Keratinocyte (primary cell): ENCODE data around the gene BTBD1. TPM values are rescaled to one million over a fixed set of nuclear protein-coding genes. Genes with fewer than 3 reads are reported as not detected.

ENCODE experiments used
- DNase-seq: peaks from one replicate; pipeline ENCODE4 v3.0.0-alpha.2; 2011; ENCODE audit warnings: low read depth, missing footprints, low spot score
- FAIRE-seq: peaks from 2 replicates; lab custom pipeline; 2011; peaks lifted over from hg19 to GRCh38; lab: Jason Lieb, UNC
- H2AFZ ChIP-seq: 2 replicates; pipeline ENCODE4 v1.6.0; 2012; ENCODE audit warnings: low read length, control low read depth, inconsistent platforms; ENCODE audit not compliant: control insufficient read depth
- H3K27ac ChIP-seq: 2 replicates; pipeline ENCODE4 v1.5.1; 2011; ENCODE audit warnings: low read length; ENCODE audit not compliant: control insufficient read depth, insufficient read depth
- H3K27me3 ChIP-seq: 3 replicates; pipeline ENCODE4 v1.6.0; 2011; ENCODE audit warnings: low read length; ENCODE audit not compliant: control insufficient read depth, insufficient read depth; ENCODE audit errors: extremely low read depth
- H3K36me3 ChIP-seq, 2 experiments: 2 replicates in 1 of 2; 3 replicates in 1 of 2; pipeline ENCODE4 v1.5.1; 2011; ENCODE audit warnings: low read length in 2 of 2, mild to moderate bottlenecking in 1 of 2; ENCODE audit not compliant: control insufficient read depth in 2 of 2, insufficient read depth in 2 of 2; ENCODE audit errors: extremely low read depth in 1 of 2
- H3K4me1 ChIP-seq: 3 replicates; pipeline ENCODE4 v1.5.1; 2011; ENCODE audit warnings: low read length; ENCODE audit not compliant: control insufficient read depth, insufficient read depth; ENCODE audit errors: extremely low read depth
- H3K4me2 ChIP-seq: 3 replicates; pipeline ENCODE4 v1.6.0; 2011; ENCODE audit warnings: low read depth, low read length; ENCODE audit not compliant: control insufficient read depth, insufficient read depth; ENCODE audit errors: extremely low read depth
- H3K4me3 ChIP-seq, 3 experiments: fragments of 200-600 bp in 1 of 3; sonication (generic) in 1 of 3; 2 replicates in 2 of 3; 3 replicates in 1 of 3; pipeline ENCODE4 v1.5.1; 2011 to 2016; ENCODE audit warnings: low read length in 3 of 3, mild to moderate bottlenecking in 3 of 3, control low read depth in 2 of 3, inconsistent platforms in 1 of 3, low read depth in 1 of 3, mixed read lengths in 1 of 3, mixed run types in 1 of 3, moderate library complexity in 1 of 3; ENCODE audit not compliant: control insufficient read depth in 2 of 3, insufficient read depth in 2 of 3; ENCODE audit errors: extremely low read depth in 1 of 3
- H3K79me2 ChIP-seq: 2 replicates; pipeline ENCODE4 v1.6.0; 2012; ENCODE audit warnings: low read length; ENCODE audit not compliant: control insufficient read depth, insufficient read depth
- H3K9ac ChIP-seq: 3 replicates; pipeline ENCODE4 v1.6.0; 2011; ENCODE audit warnings: low read length; ENCODE audit not compliant: control insufficient read depth, insufficient read depth; ENCODE audit errors: extremely low read depth
- H3K9me1 ChIP-seq: 3 replicates; pipeline ENCODE4 v1.6.0; 2011; ENCODE audit warnings: low read length; ENCODE audit not compliant: control insufficient read depth, insufficient read depth; ENCODE audit errors: extremely low read depth
- H3K9me3 ChIP-seq: 2 replicates; pipeline ENCODE4 v1.5.1; 2012; ENCODE audit warnings: low read depth, low read length; ENCODE audit not compliant: control insufficient read depth
- H4K20me1 ChIP-seq: 3 replicates; pipeline ENCODE4 v1.6.0; 2011; ENCODE audit warnings: low read length; ENCODE audit not compliant: control insufficient read depth, insufficient read depth; ENCODE audit errors: extremely low read depth
- EZH2 ChIP-seq: IDR thresholded peaks from one replicate; pipeline ENCODE4 v1.6.1; 2012; ENCODE audit warnings: inconsistent platforms, mild to moderate bottlenecking, low read length, moderate library complexity
- dilution Hi-C: fragments of 300-500 bp; cut with MboI; formaldehyde crosslinking; loops from one replicate; pipeline ENCODE4 v1.7.0; 2020; ENCODE audit warnings: low sequenced_read_pairs; ENCODE audit not compliant: extremely low pct_ligation_motif_present
- polyA plus RNA-seq, 5 experiments: library from polyadenylated mRNA; depleted of rRNA in 3 of 5; stranded (reverse) in 3 of 5; stranded (forward) in 1 of 5; unstranded in 1 of 5; fragments of >200 nt; gene quantifications; 1 replicate in 1 of 5; 2 replicates in 3 of 5; 3 replicates in 1 of 5; pipeline versions ENCODE4 v1.2.1 to v1.2.3, GENCODE V29; 2011 to 2012; ENCODE audit warnings: missing spikeins in 2 of 5, low read depth in 1 of 5, low replicate concordance in 1 of 5
- TF ChIP-seq, protein P1 (sequence below), 3 experiments: IDR thresholded peaks in 1 of 3; conservative IDR thresholded peaks in 1 of 3; optimal IDR thresholded peaks in 1 of 3; 2 replicates in 2 of 3; 3 replicates in 1 of 3; pipeline versions ENCODE3 to v1.5.1; 2011; ENCODE audit warnings: low read length in 3 of 3, mild to moderate bottlenecking in 3 of 3, moderate library complexity in 2 of 3, control low read depth in 1 of 3, inconsistent platforms in 1 of 3; ENCODE audit not compliant: insufficient read depth in 2 of 3; ENCODE audit errors: extremely low read depth in 1 of 3

The BTBD1 gene
- polyA plus RNA-seq, 1 donor (not counting 4 experiments of a cell fraction or from before 2014, with no cell fraction given) = 70.5 TPM

DNA sequence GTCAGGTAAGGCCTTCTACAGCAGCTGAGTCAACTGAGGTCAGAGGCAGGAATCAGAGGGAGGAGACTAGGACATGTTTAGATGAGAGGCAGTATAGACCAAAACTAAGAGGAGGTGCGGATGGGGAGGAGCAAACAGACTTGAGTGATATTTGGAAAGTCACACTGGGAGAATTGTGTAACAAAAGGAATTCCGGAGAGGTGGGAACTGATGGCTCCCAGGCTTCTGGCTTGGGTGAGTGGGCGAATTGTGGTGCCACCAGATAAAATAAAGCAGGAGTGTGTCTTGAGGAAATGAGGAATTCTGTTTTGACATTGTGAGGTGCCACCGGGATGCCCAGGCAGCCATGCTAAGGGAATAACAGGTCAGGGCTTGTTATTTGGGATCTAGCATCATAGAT lies 37.1 kb upstream of the BTBD1 start:
- no peak overlapping the region for H2AFZ ChIP-seq
- H3K9ac ChIP-seq = no peak overlapping the region
- TF ChIP-seq EZH2 = no peak
- TF ChIP-seq, protein P1, sequence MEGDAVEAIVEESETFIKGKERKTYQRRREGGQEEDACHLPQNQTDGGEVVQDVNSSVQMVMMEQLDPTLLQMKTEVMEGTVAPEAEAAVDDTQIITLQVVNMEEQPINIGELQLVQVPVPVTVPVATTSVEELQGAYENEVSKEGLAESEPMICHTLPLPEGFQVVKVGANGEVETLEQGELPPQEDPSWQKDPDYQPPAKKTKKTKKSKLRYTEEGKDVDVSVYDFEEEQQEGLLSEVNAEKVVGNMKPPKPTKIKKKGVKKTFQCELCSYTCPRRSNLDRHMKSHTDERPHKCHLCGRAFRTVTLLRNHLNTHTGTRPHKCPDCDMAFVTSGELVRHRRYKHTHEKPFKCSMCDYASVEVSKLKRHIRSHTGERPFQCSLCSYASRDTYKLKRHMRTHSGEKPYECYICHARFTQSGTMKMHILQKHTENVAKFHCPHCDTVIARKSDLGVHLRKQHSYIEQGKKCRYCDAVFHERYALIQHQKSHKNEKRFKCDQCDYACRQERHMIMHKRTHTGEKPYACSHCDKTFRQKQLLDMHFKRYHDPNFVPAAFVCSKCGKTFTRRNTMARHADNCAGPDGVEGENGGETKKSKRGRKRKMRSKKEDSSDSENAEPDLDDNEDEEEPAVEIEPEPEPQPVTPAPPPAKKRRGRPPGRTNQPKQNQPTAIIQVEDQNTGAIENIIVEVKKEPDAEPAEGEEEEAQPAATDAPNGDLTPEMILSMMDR (optimal IDR thresholded peaks at IDR 0.05 in 1 of 3, IDR thresholded peaks at IDR 0.05 in 1 of 3, conservative IDR thresholded peaks at IDR 0.05 in 1 of 3; ENCODE audit: extremely low read depth in 1 of 3, insufficient read depth in 2 of 3, low read length in 3 of 3) = no peak
- no peaks in the 10 kb centered on the region for H3K9me1 ChIP-seq
- no peak overlapping the region for H3K27ac ChIP-seq
- H3K4me1 ChIP-seq = no peaks in the 10 kb centered on the region
- no peaks in the 10 kb centered on the region for H3K36me3 ChIP-seq
- DNase-seq (no peak), FAIRE-seq (no peak)
- H3K27me3 ChIP-seq = peaks cover 42% of the 10 kb centered on the region
- no peak overlapping the region for H3K4me3 ChIP-seq
- no peaks in the 10 kb centered on the region for H4K20me1 ChIP-seq
- H3K4me2 ChIP-seq = no peak overlapping the region
- dilution Hi-C loops = no loop called here
- no peaks in the 10 kb centered on the region for H3K9me3 ChIP-seq
- H3K79me2 ChIP-seq = no peaks in the 10 kb centered on the region

- Histone ChIP-seq H3K4me2 (no peak overlapping the region), H3K27ac (no peak overlapping the region), H3K36me3 (no peaks in the 10 kb centered on the region), H3K4me1 (no peaks in the 10 kb centered on the region), H3K27me3 (peaks cover 24% of the 10 kb centered on the region), H3K79me2 (no peaks in the 10 kb centered on the region), H3K9me3 (no peaks in the 10 kb centered on the region), H3K4me3 (no peak overlapping the region), H3K9me1 (no peaks in the 10 kb centered on the region), H4K20me1 (no peaks in the 10 kb centered on the region), H2AFZ (no peak overlapping the region), H3K9ac (no peak overlapping the region)
- TF ChIP-seq, protein P1 (optimal IDR thresholded peaks at IDR 0.05 in 1 of 3, IDR thresholded peaks at IDR 0.05 in 1 of 3, conservative IDR thresholded peaks at IDR 0.05 in 1 of 3; ENCODE audit: extremely low read depth in 1 of 3, insufficient read depth in 2 of 3, low read length in 3 of 3) = no peak
- no peak for TF ChIP-seq EZH2
- dilution Hi-C loops = no loop called here
- DNase-seq (no peak), FAIRE-seq (no peak)
Measured at GRCh38 chr15:83102346-83102745, 35.3 kb upstream of the BTBD1 start.
